Karpas-422 (cell line): ENCODE measurements around the gene OTOF. TPM values are rescaled to one million over a fixed set of nuclear protein-coding genes. Genes with fewer than 3 reads are reported as not detected.
"Not testable (repeated sequence)": the region's sequence is repeated elsewhere in the genome, so short reads cannot be mapped to it uniquely, and the experiment has no call there.

ENCODE experiments used
- DNase-seq: peaks from one replicate; pipeline ENCODE4 v3.0.0-alpha.2; 2015
- H2AFZ ChIP-seq: fragments of 200-600 bp; sonication (generic); 2 replicates; pipeline ENCODE4 v1.6.1; 2014; ENCODE audit warnings: antibody characterized with exemption, low read length, mixed read lengths
- H3K27ac ChIP-seq: fragments of 200-600 bp; sonication (generic); 2 replicates; pipeline ENCODE4 v1.5.1; 2014; ENCODE audit warnings: mild to moderate bottlenecking, low read length, moderate library complexity
- H3K27me3 ChIP-seq: fragments of 200-600 bp; sonication (generic); 2 replicates; pipeline ENCODE4 v1.6.1; 2014; ENCODE audit warnings: low read length, mixed read lengths
- H3K36me3 ChIP-seq: fragments of 200-600 bp; sonication (generic); 2 replicates; pipeline ENCODE4 v1.6.1; 2014; ENCODE audit warnings: low read length, mixed read lengths; ENCODE audit not compliant: insufficient read depth
- H3K4me1 ChIP-seq: fragments of 200-600 bp; sonication (generic); 2 replicates; pipeline ENCODE4 v1.6.1; 2014; ENCODE audit warnings: mild to moderate bottlenecking, low read length, mixed read lengths
- H3K4me2 ChIP-seq: fragments of 200-600 bp; sonication (generic); 2 replicates; pipeline ENCODE4 v1.6.1; 2014; ENCODE audit warnings: low read length, low read depth, mild to moderate bottlenecking; ENCODE audit not compliant: poor library complexity, severe bottlenecking
- H3K4me3 ChIP-seq: fragments of 200-600 bp; sonication (generic); 2 replicates; pipeline ENCODE4 v1.5.1; 2014; ENCODE audit warnings: mild to moderate bottlenecking, antibody characterized with exemption, low read length, mixed read lengths
- H3K79me2 ChIP-seq: fragments of 200-600 bp; sonication (generic); 2 replicates; pipeline ENCODE4 v1.6.1; 2014; ENCODE audit warnings: mild to moderate bottlenecking, low read length, mixed read lengths
- H3K9ac ChIP-seq: fragments of 200-600 bp; sonication (generic); 2 replicates; pipeline ENCODE4 v1.6.0; 2014; ENCODE audit warnings: low read length
- H3K9me2 ChIP-seq: fragments of 200-600 bp; sonication (generic), shearing (Covaris generic); replicated peaks from 2 replicates; pipeline ENCODE4 v1.6.0; 2014; ENCODE audit warnings: mild to moderate bottlenecking, low read length, moderate library complexity; ENCODE audit not compliant: insufficient read depth
- H3K9me3 ChIP-seq: fragments of 300-700, 200-600 bp; sonication (generic); 2 replicates; pipeline ENCODE4 v1.6.1; 2014; ENCODE audit warnings: low read length, mixed read lengths
- H4K20me1 ChIP-seq: fragments of 200-600 bp; sonication (generic); 2 replicates; pipeline ENCODE4 v1.6.1; 2014; ENCODE audit warnings: mild to moderate bottlenecking, antibody characterized with exemption, low read length, low read depth; ENCODE audit not compliant: insufficient read depth
- total RNA-seq: library from RNA; depleted of rRNA; stranded (reverse); fragments of >200 nt; shearing (Covaris generic); gene quantifications from 2 replicates; pipeline ENCODE4 v1.2.3, GENCODE V29; 2014; ENCODE audit warnings: low replicate concordance

The OTOF gene
- total RNA-seq, 1 experiment from 2014 or later: 0.07 TPM

GRCh38 chr2:26471289-26471688 lies 6.6 kb downstream of the OTOF start:
- no peaks in the 10 kb centered on the region for H3K36me3 ChIP-seq
- no peak overlapping the region for H3K9ac ChIP-seq
- no peak overlapping the region for H3K4me2 ChIP-seq

GRCh38 chr2:26470601-26471260 lies 7.2 kb downstream of the OTOF start:
- no peaks in the 10 kb centered on the region for H3K27me3 ChIP-seq
- DNase-seq: no peak
- no peaks in the 10 kb centered on the region for H3K9me2 ChIP-seq
- H3K4me1 ChIP-seq: no peaks in the 10 kb centered on the region
- H2AFZ ChIP-seq: no peak overlapping the region
- H4K20me1 ChIP-seq: no peaks in the 10 kb centered on the region
- H3K9me3 ChIP-seq: peaks cover 6% of the 10 kb centered on the region
- no peak overlapping the region for H3K9ac ChIP-seq
- H3K4me3 ChIP-seq: no peak overlapping the region
- H3K4me2 ChIP-seq: no peak overlapping the region
- no peaks in the 10 kb centered on the region for H3K36me3 ChIP-seq
- H3K79me2 ChIP-seq: no peaks in the 10 kb centered on the region
- no peak overlapping the region for H3K27ac ChIP-seq

More at GRCh38 chr2:26471289-26471688, 6.6 kb downstream of the OTOF start:
- H3K27me3 ChIP-seq: no peaks in the 10 kb centered on the region
- H3K9me2 ChIP-seq: no peaks in the 10 kb centered on the region
- H4K20me1 ChIP-seq: no peaks in the 10 kb centered on the region
- peaks cover 6% of the 10 kb centered on the region for H3K9me3 ChIP-seq
- no peak overlapping the region for H2AFZ ChIP-seq
- no peaks in the 10 kb centered on the region for H3K79me2 ChIP-seq
- DNase-seq: no peak
- no peak overlapping the region for H3K4me3 ChIP-seq
- no peak overlapping the region for H3K27ac ChIP-seq
- H3K4me1 ChIP-seq: no peaks in the 10 kb centered on the region

- Histone ChIP-seq H3K4me3 (no peak overlapping the region), H3K4me2 (no peak overlapping the region), H3K4me1 (no peaks in the 10 kb centered on the region), H3K9me2 (no peaks in the 10 kb centered on the region), H3K27ac (no peak overlapping the region), H3K27me3 (no peaks in the 10 kb centered on the region), H3K36me3 (no peaks in the 10 kb centered on the region), H2AFZ (no peak overlapping the region), H3K9ac (no peak overlapping the region), H4K20me1 (no peaks in the 10 kb centered on the region), H3K79me2 (no peaks in the 10 kb centered on the region), H3K9me3 (peaks cover 6% of the 10 kb centered on the region)
- DNase-seq: no peak
Observed at GRCh38 chr2:26469955-26470354, 8.0 kb downstream of the OTOF start.

GRCh38 chr2:26469092-26469710 lies 8.7 kb downstream of the OTOF start:
- H3K27ac ChIP-seq: no peak overlapping the region
- H3K9me2 ChIP-seq: no peaks in the 10 kb centered on the region
- H3K4me1 ChIP-seq: no peaks in the 10 kb centered on the region
- peak; percentile 92 for DNase-seq
- no peak overlapping the region for H2AFZ ChIP-seq
- H3K4me3 ChIP-seq: no peak overlapping the region
- H4K20me1 ChIP-seq: no peaks in the 10 kb centered on the region
- H3K9ac ChIP-seq: no peak overlapping the region
- H3K36me3 ChIP-seq: no peaks in the 10 kb centered on the region
- H3K4me2 ChIP-seq: no peak overlapping the region
- H3K9me3 ChIP-seq: peaks cover 6% of the 10 kb centered on the region
- H3K27me3 ChIP-seq: no peaks in the 10 kb centered on the region
- H3K79me2 ChIP-seq: no peaks in the 10 kb centered on the region

- H2AFZ ChIP-seq, H4K20me1 ChIP-seq, H3K9me3 ChIP-seq, DNase-seq, H3K4me1 ChIP-seq, H3K4me3 ChIP-seq, H3K27ac ChIP-seq, H3K4me2 ChIP-seq, H3K9me2 ChIP-seq, H3K27me3 ChIP-seq, H3K36me3 ChIP-seq, H3K9ac ChIP-seq, H3K79me2 ChIP-seq: not testable (repeated sequence)
Observed at GRCh38 chr2:26468544-26468943, 9.4 kb downstream of the OTOF start.

GRCh38 chr2:26466662-26467310 lies 11.1 kb downstream of the OTOF start:
- Histone ChIP-seq H3K4me2 (no peak overlapping the region), H2AFZ (no peak overlapping the region), H3K4me1 (no peaks in the 10 kb centered on the region), H3K9me3 (peaks cover 6% of the 10 kb centered on the region), H3K27ac (no peak overlapping the region), H3K9me2 (no peaks in the 10 kb centered on the region), H3K4me3 (no peak overlapping the region), H3K9ac (no peak overlapping the region), H3K36me3 (no peaks in the 10 kb centered on the region), H3K79me2 (no peaks in the 10 kb centered on the region), H4K20me1 (no peaks in the 10 kb centered on the region), H3K27me3 (no peaks in the 10 kb centered on the region)
- no peak for DNase-seq

GRCh38 chr2:26465981-26466471 lies 11.9 kb downstream of the OTOF start:
- no peaks in the 10 kb centered on the region for H3K79me2 ChIP-seq
- H3K9me3 ChIP-seq: peaks cover 6% of the 10 kb centered on the region
- no peak for DNase-seq
- no peaks in the 10 kb centered on the region for H3K27me3 ChIP-seq
- no peak overlapping the region for H3K27ac ChIP-seq
- H3K9me2 ChIP-seq: no peaks in the 10 kb centered on the region
- H3K9ac ChIP-seq: no peak overlapping the region
- H3K36me3 ChIP-seq: no peaks in the 10 kb centered on the region
- no peaks in the 10 kb centered on the region for H4K20me1 ChIP-seq
- no peak overlapping the region for H3K4me3 ChIP-seq
- H2AFZ ChIP-seq: no peak overlapping the region
- H3K4me2 ChIP-seq: no peak overlapping the region
- H3K4me1 ChIP-seq: no peaks in the 10 kb centered on the region

- H3K27ac ChIP-seq: no peak overlapping the region
- H3K4me3 ChIP-seq: no peak overlapping the region
- H4K20me1 ChIP-seq: no peaks in the 10 kb centered on the region
- no peaks in the 10 kb centered on the region for H3K4me1 ChIP-seq
- no peaks in the 10 kb centered on the region for H3K27me3 ChIP-seq
- no peaks in the 10 kb centered on the region for H3K9me2 ChIP-seq
- H3K4me2 ChIP-seq: no peak overlapping the region
- no peaks in the 10 kb centered on the region for H3K36me3 ChIP-seq
- H3K9ac ChIP-seq: no peak overlapping the region
- peaks cover 6% of the 10 kb centered on the region for H3K9me3 ChIP-seq
- no peaks in the 10 kb centered on the region for H3K79me2 ChIP-seq
- no peak overlapping the region for H2AFZ ChIP-seq
- no peak for DNase-seq
Observed at GRCh38 chr2:26465266-26465925, 12.5 kb downstream of the OTOF start.
